Measurements from ENCODE around the gene INTS11. TPM values are rescaled to one million over a fixed set of nuclear protein-coding genes. Genes with fewer than 3 reads are reported as not detected.

INTS11 gene
- total and polyA plus RNA-seq, 2 of the 13 experiments (the other 11 are each of a cell fraction or from before 2014, with no cell fraction given) = 52.8 to 94.8 TPM

DNA sequence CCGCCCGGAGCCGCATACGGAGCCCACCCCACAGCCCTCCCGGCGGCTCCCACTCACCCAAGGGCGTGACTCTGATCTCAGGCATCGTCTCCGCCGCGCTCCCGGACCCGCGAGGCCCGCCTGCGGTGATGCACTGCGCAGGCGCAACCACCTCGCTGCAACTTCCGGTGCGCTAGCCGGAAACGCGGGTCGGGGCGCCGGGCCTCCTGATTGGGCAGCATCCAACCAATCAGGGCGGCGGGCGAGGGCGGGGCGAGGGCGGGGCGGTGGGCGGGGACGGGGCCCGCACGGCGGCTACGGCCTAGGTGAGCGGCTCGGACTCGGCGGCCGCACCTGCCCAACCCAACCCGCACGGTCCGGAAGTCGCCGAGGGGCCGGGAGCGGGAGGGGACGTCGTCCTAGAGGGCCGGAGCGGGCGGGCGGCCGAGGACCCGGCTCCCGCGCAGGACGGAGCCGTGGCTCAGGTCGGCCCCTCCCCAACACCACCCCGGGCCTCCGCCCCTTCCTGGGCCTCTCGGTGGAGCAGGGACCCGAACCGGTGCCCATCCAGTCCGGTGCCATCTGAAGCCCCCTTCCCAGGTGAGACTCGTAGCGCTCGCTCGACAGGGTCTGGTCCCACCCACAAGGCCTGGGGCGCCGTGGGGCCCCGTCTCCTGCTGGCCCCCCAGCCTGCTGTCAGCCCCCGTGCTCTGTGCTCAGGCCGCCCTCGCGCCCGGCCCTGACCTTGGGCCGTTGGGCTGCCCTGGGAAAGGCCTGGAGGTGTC lies at the start of gene INTS11, which contains the start of gene CPTP (continued):
- TF ChIP-seq, protein P1, sequence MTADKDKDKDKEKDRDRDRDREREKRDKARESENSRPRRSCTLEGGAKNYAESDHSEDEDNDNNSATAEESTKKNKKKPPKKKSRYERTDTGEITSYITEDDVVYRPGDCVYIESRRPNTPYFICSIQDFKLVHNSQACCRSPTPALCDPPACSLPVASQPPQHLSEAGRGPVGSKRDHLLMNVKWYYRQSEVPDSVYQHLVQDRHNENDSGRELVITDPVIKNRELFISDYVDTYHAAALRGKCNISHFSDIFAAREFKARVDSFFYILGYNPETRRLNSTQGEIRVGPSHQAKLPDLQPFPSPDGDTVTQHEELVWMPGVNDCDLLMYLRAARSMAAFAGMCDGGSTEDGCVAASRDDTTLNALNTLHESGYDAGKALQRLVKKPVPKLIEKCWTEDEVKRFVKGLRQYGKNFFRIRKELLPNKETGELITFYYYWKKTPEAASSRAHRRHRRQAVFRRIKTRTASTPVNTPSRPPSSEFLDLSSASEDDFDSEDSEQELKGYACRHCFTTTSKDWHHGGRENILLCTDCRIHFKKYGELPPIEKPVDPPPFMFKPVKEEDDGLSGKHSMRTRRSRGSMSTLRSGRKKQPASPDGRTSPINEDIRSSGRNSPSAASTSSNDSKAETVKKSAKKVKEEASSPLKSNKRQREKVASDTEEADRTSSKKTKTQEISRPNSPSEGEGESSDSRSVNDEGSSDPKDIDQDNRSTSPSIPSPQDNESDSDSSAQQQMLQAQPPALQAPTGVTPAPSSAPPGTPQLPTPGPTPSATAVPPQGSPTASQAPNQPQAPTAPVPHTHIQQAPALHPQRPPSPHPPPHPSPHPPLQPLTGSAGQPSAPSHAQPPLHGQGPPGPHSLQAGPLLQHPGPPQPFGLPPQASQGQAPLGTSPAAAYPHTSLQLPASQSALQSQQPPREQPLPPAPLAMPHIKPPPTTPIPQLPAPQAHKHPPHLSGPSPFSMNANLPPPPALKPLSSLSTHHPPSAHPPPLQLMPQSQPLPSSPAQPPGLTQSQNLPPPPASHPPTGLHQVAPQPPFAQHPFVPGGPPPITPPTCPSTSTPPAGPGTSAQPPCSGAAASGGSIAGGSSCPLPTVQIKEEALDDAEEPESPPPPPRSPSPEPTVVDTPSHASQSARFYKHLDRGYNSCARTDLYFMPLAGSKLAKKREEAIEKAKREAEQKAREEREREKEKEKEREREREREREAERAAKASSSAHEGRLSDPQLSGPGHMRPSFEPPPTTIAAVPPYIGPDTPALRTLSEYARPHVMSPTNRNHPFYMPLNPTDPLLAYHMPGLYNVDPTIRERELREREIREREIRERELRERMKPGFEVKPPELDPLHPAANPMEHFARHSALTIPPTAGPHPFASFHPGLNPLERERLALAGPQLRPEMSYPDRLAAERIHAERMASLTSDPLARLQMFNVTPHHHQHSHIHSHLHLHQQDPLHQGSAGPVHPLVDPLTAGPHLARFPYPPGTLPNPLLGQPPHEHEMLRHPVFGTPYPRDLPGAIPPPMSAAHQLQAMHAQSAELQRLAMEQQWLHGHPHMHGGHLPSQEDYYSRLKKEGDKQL (CRISPR knock-in tag; IDR thresholded peaks at IDR 0.05; ENCODE audit: low read depth) = no peak
- TF ChIP-seq ZNF44 (CRISPR knock-in tag; IDR thresholded peaks at IDR 0.05) = peak; percentile 31; the same call in 1 of the 2 replicates
- no peak for TF ChIP-seq MBNL3 (CRISPR knock-in tag; conservative IDR thresholded peaks at IDR 0.05)
- TF ChIP-seq, protein P2, sequence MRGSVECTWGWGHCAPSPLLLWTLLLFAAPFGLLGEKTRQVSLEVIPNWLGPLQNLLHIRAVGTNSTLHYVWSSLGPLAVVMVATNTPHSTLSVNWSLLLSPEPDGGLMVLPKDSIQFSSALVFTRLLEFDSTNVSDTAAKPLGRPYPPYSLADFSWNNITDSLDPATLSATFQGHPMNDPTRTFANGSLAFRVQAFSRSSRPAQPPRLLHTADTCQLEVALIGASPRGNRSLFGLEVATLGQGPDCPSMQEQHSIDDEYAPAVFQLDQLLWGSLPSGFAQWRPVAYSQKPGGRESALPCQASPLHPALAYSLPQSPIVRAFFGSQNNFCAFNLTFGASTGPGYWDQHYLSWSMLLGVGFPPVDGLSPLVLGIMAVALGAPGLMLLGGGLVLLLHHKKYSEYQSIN (CRISPR knock-in tag; IDR thresholded peaks at IDR 0.05; ENCODE audit: borderline replicate concordance) = no peak
- peak; percentile 81 for TF ChIP-seq SAP130 (CRISPR knock-in tag; IDR thresholded peaks at IDR 0.05; ENCODE audit: low read depth)
- peak; percentile 48; the same call in 1 of the 2 replicates for TF ChIP-seq MXD4 (CRISPR knock-in tag; IDR thresholded peaks at IDR 0.05)
- peak; percentile 94 for TF ChIP-seq ZFY (CRISPR knock-in tag; IDR thresholded peaks at IDR 0.05)
- no peak for TF ChIP-seq RBM39 (IDR thresholded peaks at IDR 0.05; ENCODE audit: low read depth, low read length, poor library complexity, severe bottlenecking)
- 0 out of 2 replicates have a peak, but pooled peaks have one; percentile 29 for TF ChIP-seq TBP (CRISPR knock-in tag; IDR thresholded peaks at IDR 0.05)
- TF ChIP-seq RBFOX2 (IDR thresholded peaks at IDR 0.05; ENCODE audit: low read depth, low read length) = peak; percentile 92
- TF ChIP-seq KLF6 (CRISPR knock-in tag; IDR thresholded peaks at IDR 0.05) = 0 out of 2 replicates have a peak, but pooled peaks have one; percentile 21
- 0 out of 2 replicates have a peak, but pooled peaks have one; percentile 16 for TF ChIP-seq CEBPG (CRISPR knock-in tag; IDR thresholded peaks at IDR 0.05)
- TF ChIP-seq SMYD3 (CRISPR knock-in tag; IDR thresholded peaks at IDR 0.05) = no peak
- TF ChIP-seq HNRNPUL1 (IDR thresholded peaks at IDR 0.05; ENCODE audit: low read depth, low read length) = no peak
- TF ChIP-seq ARNT2 (CRISPR knock-in tag; IDR thresholded peaks at IDR 0.05; ENCODE audit: low read depth) = peak; percentile 25; the same call in 1 of the 2 replicates
- TF ChIP-seq ZNF816 (CRISPR knock-in tag; IDR thresholded peaks at IDR 0.05; ENCODE audit: borderline replicate concordance) = no peak
- TF ChIP-seq, protein P3, sequence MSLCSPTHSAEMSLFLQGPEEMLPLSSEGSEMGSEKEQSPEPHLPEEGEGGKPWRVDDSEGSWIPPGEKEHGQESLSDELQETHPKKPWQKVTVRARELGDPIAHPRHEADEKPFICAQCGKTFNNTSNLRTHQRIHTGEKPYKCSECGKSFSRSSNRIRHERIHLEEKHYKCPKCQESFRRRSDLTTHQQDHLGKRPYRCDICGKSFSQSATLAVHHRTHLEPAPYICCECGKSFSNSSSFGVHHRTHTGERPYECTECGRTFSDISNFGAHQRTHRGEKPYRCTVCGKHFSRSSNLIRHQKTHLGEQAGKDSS (CRISPR knock-in tag; IDR thresholded peaks at IDR 0.05; ENCODE audit: borderline replicate concordance, low read depth) = no peak
- TF ChIP-seq ZNF616 (CRISPR knock-in tag; IDR thresholded peaks at IDR 0.05; ENCODE audit: low read depth) = 0 out of 2 replicates have a peak, but pooled peaks have one; percentile 65
- TF ChIP-seq POLR2G (IDR thresholded peaks at IDR 0.05; ENCODE audit: low read depth, low read length) = peak; percentile 79
- TF ChIP-seq NR2F2 (IDR thresholded peaks at IDR 0.05; ENCODE audit: borderline replicate concordance, low read depth) = no peak
- TF ChIP-seq ZNF263 (CRISPR knock-in tag; IDR thresholded peaks at IDR 0.05) = 0 out of 2 replicates have a peak, but pooled peaks have one; percentile 50
- peak; percentile 62 for TF ChIP-seq KDM5B (CRISPR knock-in tag; IDR thresholded peaks at IDR 0.05; ENCODE audit: borderline replicate concordance)
- TF ChIP-seq ZNF607 (CRISPR knock-in tag; IDR thresholded peaks at IDR 0.05; ENCODE audit: borderline replicate concordance) = peak; percentile 78; the same call in 1 of the 2 replicates
